Epithelial cell of umbilical artery (primary cell): ENCODE results near the gene SERPINA12. TPM values are rescaled to one million over a fixed set of nuclear protein-coding genes. Genes with fewer than 3 reads are reported as not detected.

Source experiments
- total RNA-seq: library from RNA; depleted of rRNA; stranded (reverse); fragments of >200 nt; gene quantifications from 2 replicates; pipeline ENCODE4 v1.2.3, GENCODE V29; 2014

The SERPINA12 gene
- total RNA-seq: not detected in 2 replicates

GRCh38 chr14:94509356-94509755 is at the start of gene SERPINA12:
TSS of gene SERPINA12 (minus strand) at chr14:94509469. CDS start at chr14:94498397, 11,072 bp downstream.

DNA sequence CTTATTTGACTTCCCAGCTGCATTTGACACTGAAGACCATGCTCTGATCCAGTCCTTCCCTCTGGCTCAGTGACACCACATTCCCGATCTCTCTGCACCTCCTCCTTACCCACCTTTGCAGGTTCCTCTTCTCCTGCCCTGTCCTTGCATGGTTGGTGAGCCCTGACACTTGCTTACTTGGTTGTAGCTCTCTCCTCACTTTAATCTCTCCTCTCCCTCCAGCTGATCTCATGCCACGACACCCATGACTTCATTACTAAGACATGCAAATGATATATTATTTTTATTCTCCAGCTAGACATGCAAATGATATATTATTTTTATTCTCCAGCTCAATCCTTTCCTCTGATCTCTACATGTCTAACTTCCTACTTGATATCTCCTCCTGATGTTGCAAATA is 33.2 kb downstream of the SERPINA12 start, which contains the start of gene SERPINA9:
TSS of gene SERPINA9 (minus strand) at position 175 of the 400 bp plus-strand sequence. CDS start 6,357 bp downstream, outside the sequence.

Other genes starting within 250 kb of the SERPINA12 start
- not detected in 2 replicates for gene SERPINA10, start 216.2 kb downstream of the SERPINA12 start, total RNA-seq
- not detected in 2 replicates for gene SERPINA6, start 186.1 kb downstream of the SERPINA12 start, total RNA-seq
- not detected in 2 replicates for gene SERPINA2, start 142.8 kb downstream of the SERPINA12 start, total RNA-seq
- gene SERPINA1, start 120.9 kb downstream of the SERPINA12 start, total RNA-seq: not detected in 2 replicates
- gene SERPINA11, start 56.7 kb downstream of the SERPINA12 start, total RNA-seq: not detected in 2 replicates
- not detected in 2 replicates for gene SERPINA9, start 33.3 kb downstream of the SERPINA12 start, total RNA-seq
- gene SERPINA4, start 52.0 kb upstream of the SERPINA12 start, total RNA-seq: not detected in 2 replicates
- under 0.01 TPM in 1 of 2 replicates, not detected in the other for gene SERPINA5, start 72.0 kb upstream of the SERPINA12 start, total RNA-seq
- 0.61 TPM in 1 of 2 replicates, not detected in the other for gene SERPINA3, start 102.9 kb upstream of the SERPINA12 start, total RNA-seq